Measurements from ENCODE around the gene SOX1. TPM values are rescaled to one million over a fixed set of nuclear protein-coding genes. Genes with fewer than 3 reads are reported as not detected.

SOX1 gene
- total RNA-seq, 1 donor from 2014 or later, result 3.3 TPM

DNA sequence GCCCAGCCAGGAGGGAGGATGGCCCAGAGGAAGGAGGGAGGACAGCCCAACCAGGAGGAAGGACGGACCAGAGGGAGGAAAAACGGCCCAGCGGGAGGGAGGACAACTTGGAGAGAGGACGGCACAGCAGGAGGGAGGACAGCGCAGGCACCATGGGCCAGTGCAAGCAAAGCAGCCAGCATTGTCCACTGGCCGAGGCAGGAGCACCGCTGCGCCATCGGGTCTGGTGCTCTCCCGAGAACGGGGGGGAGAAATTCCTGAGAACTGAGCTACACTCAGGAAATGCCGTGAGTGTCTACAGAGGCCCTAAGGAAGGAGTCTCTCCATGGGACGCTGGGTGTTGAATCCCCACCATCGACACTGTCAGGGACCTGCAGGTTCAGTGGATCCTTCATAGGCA, 38.5 kb upstream of the SOX1 start:
- Mint-ChIP-seq H3K4me3 (no peak overlapping the region), H3K36me3 (no peaks in the 10 kb centered on the region), H3K27ac (no peak overlapping the region), H3K4me1 (peaks cover 6% of the 10 kb centered on the region), H3K9me3 (peaks cover 9% of the 10 kb centered on the region), H3K27me3 (ENCODE audit: insufficient read depth, low read depth) (peaks cover 12% of the 10 kb centered on the region)
- no peaks in the 10 kb centered on the region for H3K36me3 ChIP-seq
- H3K4me2 ChIP-seq, result no peak overlapping the region
- no peaks in the 10 kb centered on the region for H3K79me2 ChIP-seq (ENCODE audit: low read depth)
- no peaks in the 10 kb centered on the region for H3K9me3 ChIP-seq (ENCODE audit: low read depth)
- H2AFZ ChIP-seq (replicated peaks), result no peak overlapping the region
- no peak overlapping the region for H3K4me3 ChIP-seq
- H3K4me1 ChIP-seq, result no peaks in the 10 kb centered on the region
- no peak overlapping the region for H3K27ac ChIP-seq
- H3K9ac ChIP-seq, result no peak overlapping the region
- H4K20me1 ChIP-seq (ENCODE audit: low read depth), result no peaks in the 10 kb centered on the region
- H3F3A ChIP-seq (ENCODE audit: low read depth), result no peaks in the 10 kb centered on the region
- no peaks in the 10 kb centered on the region for H3K27me3 ChIP-seq
- DNase-seq (ENCODE audit: low spot score), result no peak
- TF ChIP-seq, protein P1, sequence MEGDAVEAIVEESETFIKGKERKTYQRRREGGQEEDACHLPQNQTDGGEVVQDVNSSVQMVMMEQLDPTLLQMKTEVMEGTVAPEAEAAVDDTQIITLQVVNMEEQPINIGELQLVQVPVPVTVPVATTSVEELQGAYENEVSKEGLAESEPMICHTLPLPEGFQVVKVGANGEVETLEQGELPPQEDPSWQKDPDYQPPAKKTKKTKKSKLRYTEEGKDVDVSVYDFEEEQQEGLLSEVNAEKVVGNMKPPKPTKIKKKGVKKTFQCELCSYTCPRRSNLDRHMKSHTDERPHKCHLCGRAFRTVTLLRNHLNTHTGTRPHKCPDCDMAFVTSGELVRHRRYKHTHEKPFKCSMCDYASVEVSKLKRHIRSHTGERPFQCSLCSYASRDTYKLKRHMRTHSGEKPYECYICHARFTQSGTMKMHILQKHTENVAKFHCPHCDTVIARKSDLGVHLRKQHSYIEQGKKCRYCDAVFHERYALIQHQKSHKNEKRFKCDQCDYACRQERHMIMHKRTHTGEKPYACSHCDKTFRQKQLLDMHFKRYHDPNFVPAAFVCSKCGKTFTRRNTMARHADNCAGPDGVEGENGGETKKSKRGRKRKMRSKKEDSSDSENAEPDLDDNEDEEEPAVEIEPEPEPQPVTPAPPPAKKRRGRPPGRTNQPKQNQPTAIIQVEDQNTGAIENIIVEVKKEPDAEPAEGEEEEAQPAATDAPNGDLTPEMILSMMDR (IDR thresholded peaks at IDR 0.05), result no peak
- no peak for TF ChIP-seq EZH2 (IDR thresholded peaks at IDR 0.05)
- TF ChIP-seq EZH2phosphoT487 (IDR thresholded peaks at IDR 0.05), result no peak

DNA sequence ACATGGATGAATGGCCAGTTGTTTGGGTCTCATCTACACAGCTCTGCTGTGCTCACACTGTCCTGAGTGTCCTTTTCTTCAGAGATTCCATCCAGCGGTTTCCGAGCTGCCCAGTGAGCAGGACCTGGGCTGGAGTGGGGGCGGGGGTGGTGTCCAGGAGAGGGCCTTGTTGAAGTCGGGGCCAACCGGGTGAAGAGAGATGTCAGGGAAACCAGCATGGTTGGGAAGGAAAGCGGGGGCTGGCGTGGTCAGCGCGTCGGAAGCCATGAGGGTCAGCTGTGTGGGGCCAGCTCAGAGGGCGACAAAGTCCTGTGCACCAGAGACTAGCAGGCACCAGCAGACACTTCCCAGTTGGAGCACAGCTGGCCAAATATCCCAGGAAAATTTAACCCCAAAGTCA, 37.8 kb upstream of the SOX1 start:
- H3K4me3 Mint-ChIP-seq, result no peak overlapping the region
- Histone ChIP-seq H3K27ac (no peak overlapping the region), H3K4me1 (no peaks in the 10 kb centered on the region), H3K36me3 (no peaks in the 10 kb centered on the region), H3K79me2 (ENCODE audit: low read depth) (no peaks in the 10 kb centered on the region), H2AFZ (replicated peaks) (no peak overlapping the region), H3K4me2 (no peak overlapping the region), H3K9me3 (ENCODE audit: low read depth) (no peaks in the 10 kb centered on the region), H4K20me1 (ENCODE audit: low read depth) (no peaks in the 10 kb centered on the region), H3K27me3 (no peaks in the 10 kb centered on the region), H3F3A (ENCODE audit: low read depth) (no peaks in the 10 kb centered on the region), H3K9ac (no peak overlapping the region), H3K4me3 (no peak overlapping the region)
- H3K27me3 Mint-ChIP-seq (ENCODE audit: insufficient read depth, low read depth), result peaks cover 12% of the 10 kb centered on the region
- peaks cover 9% of the 10 kb centered on the region for H3K9me3 Mint-ChIP-seq
- H3K27ac Mint-ChIP-seq, result no peak overlapping the region
- TF ChIP-seq, protein P1 (IDR thresholded peaks at IDR 0.05), result no peak
- TF ChIP-seq EZH2 (IDR thresholded peaks at IDR 0.05) (no peak), EZH2phosphoT487 (IDR thresholded peaks at IDR 0.05) (no peak)
- no peaks in the 10 kb centered on the region for H3K36me3 Mint-ChIP-seq
- H3K4me1 Mint-ChIP-seq, result peaks cover 9% of the 10 kb centered on the region
- no peak for DNase-seq (ENCODE audit: low spot score)

DNA sequence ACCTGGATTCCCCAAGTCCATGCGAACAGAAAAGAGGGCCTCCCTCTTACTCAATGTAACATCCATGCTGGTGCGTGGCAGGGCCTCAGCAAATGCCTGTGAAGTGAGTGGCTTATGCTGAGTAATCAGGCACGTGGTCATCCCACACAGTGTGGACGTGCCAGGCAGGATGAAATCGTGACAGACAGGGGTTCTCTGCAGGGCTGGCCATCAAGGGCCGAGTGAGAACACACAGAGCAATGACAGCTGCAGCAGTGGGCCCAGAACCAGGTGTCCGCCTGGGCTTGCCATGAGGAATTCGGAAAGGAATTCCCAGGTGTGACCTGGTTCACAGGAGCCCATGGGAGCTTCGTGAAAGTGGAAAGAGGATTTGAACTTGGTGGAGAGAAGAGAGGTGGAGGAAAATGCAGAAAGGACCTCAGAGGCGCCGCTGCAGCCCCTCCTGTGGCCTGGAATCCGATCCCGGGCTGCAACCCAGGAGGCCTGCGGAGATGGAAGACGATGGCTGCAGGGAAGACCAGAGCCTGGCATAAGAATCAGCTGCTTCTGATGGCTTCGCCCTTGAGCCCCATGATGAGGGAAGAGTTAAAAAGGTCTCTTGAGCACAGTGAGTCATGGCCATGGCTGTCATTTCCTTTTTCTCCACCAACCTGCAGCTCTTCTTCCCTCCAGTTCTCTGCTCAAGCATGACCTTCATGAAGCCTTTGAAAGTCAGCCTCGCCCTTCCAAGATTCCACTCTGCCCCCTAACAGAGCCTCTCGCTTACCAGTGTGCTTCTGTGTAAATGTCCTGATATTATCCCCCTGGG, 34.6 kb upstream of the SOX1 start:
- Mint-ChIP-seq H3K4me1 (peaks cover 12% of the 10 kb centered on the region), H3K4me3 (no peak overlapping the region), H3K36me3 (no peaks in the 10 kb centered on the region), H3K9me3 (peaks cover 1% of the 10 kb centered on the region), H3K27ac (no peak overlapping the region), H3K27me3 (ENCODE audit: insufficient read depth, low read depth) (peaks cover 12% of the 10 kb centered on the region)
- Histone ChIP-seq H3F3A (ENCODE audit: low read depth) (no peaks in the 10 kb centered on the region), H4K20me1 (ENCODE audit: low read depth) (no peaks in the 10 kb centered on the region), H3K4me3 (no peak overlapping the region), H3K9ac (no peak overlapping the region), H2AFZ (replicated peaks) (no peak overlapping the region), H3K36me3 (no peaks in the 10 kb centered on the region), H3K4me1 (no peaks in the 10 kb centered on the region), H3K27ac (no peak overlapping the region), H3K9me3 (ENCODE audit: low read depth) (no peaks in the 10 kb centered on the region), H3K79me2 (ENCODE audit: low read depth) (no peaks in the 10 kb centered on the region), H3K27me3 (no peaks in the 10 kb centered on the region), H3K4me2 (no peak overlapping the region)
- TF ChIP-seq, protein P1 (IDR thresholded peaks at IDR 0.05), result no peak
- TF ChIP-seq EZH2phosphoT487 (IDR thresholded peaks at IDR 0.05), result no peak
- TF ChIP-seq EZH2 (IDR thresholded peaks at IDR 0.05), result no peak
- DNase-seq (ENCODE audit: low spot score), result no peak
